Peyer's patch (tissue), 4 donors: Measurements from ENCODE around the gene PTPRM. TPM values are rescaled to one million over a fixed set of nuclear protein-coding genes. Genes with fewer than 3 reads are reported as not detected.

Experiments used
- DNase-seq, 3 donors: peaks; one replicate each; pipeline ENCODE4 v3.0.0-alpha.2; 2017 to 2019
- H3K27ac ChIP-seq, 4 donors: fragments of 200-600 bp; sonication (generic); one replicate each; pipeline ENCODE4 v1.5.1; 2016 to 2019
- H3K27me3 ChIP-seq, 2 donors: fragments of 200-600 bp; sonication (generic); one replicate each; pipeline ENCODE4 v1.5.1; 2019
- H3K36me3 ChIP-seq, 3 donors: fragments of 200-600 bp; sonication (generic); one replicate each; pipeline ENCODE4 v1.5.1; 2016 to 2019
- H3K4me1 ChIP-seq, 4 donors: fragments of 200-600 bp; sonication (generic); one replicate each; pipeline ENCODE4 v1.5.1; 2016 to 2019
- H3K4me3 ChIP-seq, 4 donors: fragments of 200-600 bp; sonication (generic); 1 replicate in 3 of 4; 2 replicates in 1 of 4; pipeline ENCODE4 v1.5.1; 2016 to 2019; ENCODE audit warnings: mild to moderate bottlenecking in 1 of 4
- H3K9me3 ChIP-seq, 4 donors: fragments of 200-600 bp; sonication (generic); one replicate each; pipeline ENCODE4 v1.5.1; 2016 to 2019; ENCODE audit warnings: mild to moderate bottlenecking in 1 of 4
- CTCF ChIP-seq, 6 experiments: fragments of 450-650 bp in 4 of 6; fragments of 200-600 bp in 2 of 6; sonication (generic) in 1 of 6; IDR thresholded peaks; one replicate each; pipeline ENCODE4 v1.5.1; 2017 to 2019; ENCODE audit warnings: antibody characterized with exemption in 6 of 6, mild to moderate bottlenecking in 3 of 6, moderate library complexity in 1 of 6
- POLR2A ChIP-seq, 2 donors: fragments of 450-650 bp; IDR thresholded peaks; one replicate each; pipeline ENCODE4 v1.5.1; 2017; ENCODE audit warnings: antibody characterized with exemption in 2 of 2, mild to moderate bottlenecking in 2 of 2, moderate library complexity in 2 of 2
- total RNA-seq, 4 donors: library from RNA; depleted of rRNA; stranded (reverse); fragments of >200 nt; gene quantifications; one replicate each; pipeline ENCODE4 v1.1.0, GENCODE V29; 2016

Gene PTPRM
- total RNA-seq, 4 donors from 2014 or later, result 39.6 to 211 (median 80.3) TPM

GRCh38 chr18:7839548-7839947, 272.4 kb downstream of the PTPRM start:
- no peak for DNase-seq
- H3K27me3 ChIP-seq, result no peaks in the 10 kb centered on the region
- no peaks in the 10 kb centered on the region for H3K9me3 ChIP-seq
- H3K4me1 ChIP-seq, result no peaks in the 10 kb centered on the region
- TF ChIP-seq CTCF (IDR thresholded peaks at IDR 0.05) (no peak), POLR2A (IDR thresholded peaks at IDR 0.05) (no peak)
- H3K4me3 ChIP-seq, result no peak overlapping the region
- no peaks in the 10 kb centered on the region for H3K36me3 ChIP-seq
- no peak overlapping the region for H3K27ac ChIP-seq

- Histone ChIP-seq H3K27ac (no peak overlapping the region), H3K27me3 (no peaks in the 10 kb centered on the region)
- DNase-seq, result no peak
Measured at GRCh38 chr18:7840411-7840810, 273.3 kb downstream of the PTPRM start.

GRCh38 chr18:7844017-7844416, 276.9 kb downstream of the PTPRM start:
- H3K4me1 ChIP-seq, result peaks cover 0 to 7% (median 0%) of the 10 kb centered on the region in 4 donors
- H3K27me3 ChIP-seq, result no peaks in the 10 kb centered on the region
- TF ChIP-seq CTCF (IDR thresholded peaks at IDR 0.05) (no peak), POLR2A (IDR thresholded peaks at IDR 0.05) (no peak)
- no peak for DNase-seq
- H3K27ac ChIP-seq, result no peak overlapping the region
- no peaks in the 10 kb centered on the region for H3K9me3 ChIP-seq
- H3K36me3 ChIP-seq, result no peaks in the 10 kb centered on the region
- H3K4me3 ChIP-seq, result no peak overlapping the region

More at GRCh38 chr18:7840411-7840810, 273.3 kb downstream of the PTPRM start:
- Histone ChIP-seq H3K36me3 (no peaks in the 10 kb centered on the region), H3K9me3 (no peaks in the 10 kb centered on the region), H3K4me1 (no peaks in the 10 kb centered on the region), H3K4me3 (no peak overlapping the region)
- TF ChIP-seq CTCF (IDR thresholded peaks at IDR 0.05) (no peak), POLR2A (IDR thresholded peaks at IDR 0.05) (no peak)

GRCh38 chr18:7844418-7844817, 277.3 kb downstream of the PTPRM start:
- H3K9me3 ChIP-seq, result no peaks in the 10 kb centered on the region
- TF ChIP-seq POLR2A (IDR thresholded peaks at IDR 0.05), result no peak

GRCh38 chr18:7846335-7846734, 279.2 kb downstream of the PTPRM start:
- no peak for DNase-seq
- H3K4me1 ChIP-seq, result peaks cover 0 to 7% (median 0%) of the 10 kb centered on the region in 4 donors
- TF ChIP-seq POLR2A (IDR thresholded peaks at IDR 0.05), result no peak
- no peaks in the 10 kb centered on the region for H3K9me3 ChIP-seq
- no peaks in the 10 kb centered on the region for H3K27me3 ChIP-seq
- no peak overlapping the region for H3K27ac ChIP-seq
- H3K36me3 ChIP-seq, result no peaks in the 10 kb centered on the region
- no peak overlapping the region for H3K4me3 ChIP-seq

More at GRCh38 chr18:7844418-7844817, 277.3 kb downstream of the PTPRM start:
- Histone ChIP-seq H3K27ac (no peak overlapping the region), H3K36me3 (no peaks in the 10 kb centered on the region), H3K4me1 (peaks cover 0 to 7% (median 0%) of the 10 kb centered on the region in 4 donors), H3K4me3 (no peak overlapping the region), H3K27me3 (no peaks in the 10 kb centered on the region)
- no peak for DNase-seq

GRCh38 chr18:7847357-7848053, 280.4 kb downstream of the PTPRM start:
- H3K9me3 ChIP-seq, result no peaks in the 10 kb centered on the region
- H3K4me1 ChIP-seq, result peaks cover 0 to 7% (median 0%) of the 10 kb centered on the region in 4 donors
- H3K36me3 ChIP-seq, result no peaks in the 10 kb centered on the region
- no peak for TF ChIP-seq CTCF (IDR thresholded peaks at IDR 0.05)
- no peak for TF ChIP-seq POLR2A (IDR thresholded peaks at IDR 0.05)
- H3K27ac ChIP-seq, result no peak overlapping the region
- no peak overlapping the region for H3K4me3 ChIP-seq
- no peak for DNase-seq
- no peaks in the 10 kb centered on the region for H3K27me3 ChIP-seq
